ENCODE measurements around the gene RNF130.

DNA sequence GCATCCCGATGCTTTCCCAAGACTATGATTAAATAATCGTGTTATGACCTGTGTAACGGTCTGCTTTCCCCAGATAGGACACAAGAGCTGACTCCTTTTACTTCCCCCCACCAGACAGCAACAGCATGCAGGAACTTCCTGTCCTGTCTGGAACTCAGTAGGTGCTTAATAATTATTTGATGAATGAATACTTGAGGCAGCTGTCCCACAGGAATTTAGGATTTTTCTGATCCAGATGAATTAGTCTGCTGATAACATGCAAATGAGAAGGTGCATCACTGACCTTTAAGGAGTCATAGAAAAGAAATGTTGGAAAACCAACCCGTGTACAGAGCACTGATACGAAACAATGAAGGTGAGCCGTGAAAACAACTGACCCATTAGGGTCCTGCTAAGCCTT is 12.2 kb downstream of the RNF130 start:
- TF ChIP-seq, protein P1, sequence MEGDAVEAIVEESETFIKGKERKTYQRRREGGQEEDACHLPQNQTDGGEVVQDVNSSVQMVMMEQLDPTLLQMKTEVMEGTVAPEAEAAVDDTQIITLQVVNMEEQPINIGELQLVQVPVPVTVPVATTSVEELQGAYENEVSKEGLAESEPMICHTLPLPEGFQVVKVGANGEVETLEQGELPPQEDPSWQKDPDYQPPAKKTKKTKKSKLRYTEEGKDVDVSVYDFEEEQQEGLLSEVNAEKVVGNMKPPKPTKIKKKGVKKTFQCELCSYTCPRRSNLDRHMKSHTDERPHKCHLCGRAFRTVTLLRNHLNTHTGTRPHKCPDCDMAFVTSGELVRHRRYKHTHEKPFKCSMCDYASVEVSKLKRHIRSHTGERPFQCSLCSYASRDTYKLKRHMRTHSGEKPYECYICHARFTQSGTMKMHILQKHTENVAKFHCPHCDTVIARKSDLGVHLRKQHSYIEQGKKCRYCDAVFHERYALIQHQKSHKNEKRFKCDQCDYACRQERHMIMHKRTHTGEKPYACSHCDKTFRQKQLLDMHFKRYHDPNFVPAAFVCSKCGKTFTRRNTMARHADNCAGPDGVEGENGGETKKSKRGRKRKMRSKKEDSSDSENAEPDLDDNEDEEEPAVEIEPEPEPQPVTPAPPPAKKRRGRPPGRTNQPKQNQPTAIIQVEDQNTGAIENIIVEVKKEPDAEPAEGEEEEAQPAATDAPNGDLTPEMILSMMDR (IDR thresholded peaks at IDR 0.05; ENCODE audit: low read depth, low read length), result no peak
- TF ChIP-seq EZH2phosphoT487 (IDR thresholded peaks at IDR 0.05; ENCODE audit: low read depth), result no peak
